Mesendoderm (in vitro differentiated cells): Measurements from ENCODE around the gene CDC42EP2.
"Not testable (repeated sequence)": the region's sequence is repeated elsewhere in the genome, so short reads cannot be mapped to it uniquely, and the experiment has no call there.

Experiments used
- DNase-seq: peaks from one replicate; pipeline ENCODE4 v3.0.0; 2013
- H2AK5ac ChIP-seq: 2 replicates; pipeline ENCODE4 v1.6.1; 2013; ENCODE audit warnings: low read length, inconsistent platforms
- H2BK120ac ChIP-seq: 2 replicates; pipeline ENCODE4 v1.6.1; 2013; ENCODE audit warnings: low read depth, mild to moderate bottlenecking, low read length, moderate library complexity, mixed read lengths
- H2BK15ac ChIP-seq: replicated peaks from 2 replicates; pipeline ENCODE4 v1.6.1; 2013; ENCODE audit warnings: low read depth, mild to moderate bottlenecking, moderate library complexity
- H2BK5ac ChIP-seq: 2 replicates; pipeline ENCODE4 v1.6.1; 2013; ENCODE audit warnings: low read length, inconsistent platforms
- H3K18ac ChIP-seq: 2 replicates; pipeline ENCODE4 v1.6.1; 2013; ENCODE audit warnings: mild to moderate bottlenecking, low read length, mixed read lengths
- H3K23ac ChIP-seq: one replicate; pipeline ENCODE4 v1.6.1; 2013; ENCODE audit warnings: low read length
- H3K27ac ChIP-seq: 2 replicates; pipeline ENCODE4 v1.5.1; 2013; ENCODE audit warnings: low read depth, mild to moderate bottlenecking, inconsistent platforms, low read length, moderate library complexity
- H3K27me3 ChIP-seq: 2 replicates; pipeline ENCODE4 v1.6.1; 2013; ENCODE audit warnings: low read length, control low read depth, mild to moderate bottlenecking, inconsistent platforms; ENCODE audit not compliant: insufficient read depth, poor library complexity
- H3K36me3 ChIP-seq: 2 replicates; pipeline ENCODE4 v1.6.1; 2013; ENCODE audit warnings: low read length, inconsistent platforms; ENCODE audit not compliant: control insufficient read depth, insufficient read depth
- H3K4ac ChIP-seq: one replicate; pipeline ENCODE4 v1.6.1; 2013; ENCODE audit warnings: low read depth, mild to moderate bottlenecking, low read length, moderate library complexity
- H3K4me1 ChIP-seq: 2 replicates; pipeline ENCODE4 v1.6.1; 2013; ENCODE audit warnings: low read depth, low read length, inconsistent platforms; ENCODE audit not compliant: control insufficient read depth
- H3K4me2 ChIP-seq: 2 replicates; pipeline ENCODE4 v1.6.1; 2013; ENCODE audit warnings: low read length
- H3K4me3 ChIP-seq: 2 replicates; pipeline ENCODE4 v1.5.1; 2013; ENCODE audit warnings: mild to moderate bottlenecking, low read length
- H3K56ac ChIP-seq: one replicate; pipeline ENCODE4 v1.6.1; 2013; ENCODE audit warnings: low read length
- H3K79me1 ChIP-seq: 2 replicates; pipeline ENCODE4 v1.6.1; 2013; ENCODE audit warnings: low read length, inconsistent platforms
- H3K79me2 ChIP-seq: 2 replicates; pipeline ENCODE4 v1.6.1; 2013; ENCODE audit warnings: mild to moderate bottlenecking, low read length; ENCODE audit not compliant: control insufficient read depth, insufficient read depth
- H3K9ac ChIP-seq: 2 replicates; pipeline ENCODE4 v1.6.1; 2013; ENCODE audit warnings: low read length, inconsistent platforms
- H4K5ac ChIP-seq: one replicate; pipeline ENCODE4 v1.6.1; 2013; ENCODE audit warnings: low read length
- H4K8ac ChIP-seq: one replicate; pipeline ENCODE4 v1.6.1; 2013; ENCODE audit warnings: low read depth, mild to moderate bottlenecking, control low read depth, low read length, moderate library complexity
- WGBS: extraction: QIAGEN DNeasy Blood & Tissue Kit; methylation state at CpG from one replicate; pipeline ENCODE4 v1.1.7; 2013; ENCODE audit warnings: low lambda C conversion rate, missing lambda C conversion rate; ENCODE audit not compliant: insufficient coverage; ENCODE audit errors: extremely low coverage; 5-methylcytosine and 5-hydroxymethylcytosine counted together

The CDC42EP2 gene

GRCh38 chr11:65325435-65325834 lies 10.8 kb downstream of the CDC42EP2 start:
- Histone ChIP-seq H3K27ac (no peak overlapping the region), H4K8ac (no peak overlapping the region), H3K23ac (no peak overlapping the region), H3K4me1 (no peaks in the 10 kb centered on the region), H3K79me1 (no peaks in the 10 kb centered on the region), H3K27me3 (no peaks in the 10 kb centered on the region), H4K5ac (no peak overlapping the region), H3K56ac (no peak overlapping the region), H2BK15ac (no peak overlapping the region), H2BK120ac (no peak overlapping the region), H3K18ac (no peak overlapping the region), H3K36me3 (peaks cover 10% of the 10 kb centered on the region), H3K4me3 (no peak overlapping the region), H2AK5ac (no peak overlapping the region), H3K79me2 (no peaks in the 10 kb centered on the region), H3K4me2 (no peak overlapping the region), H3K4ac (no peak overlapping the region), H3K9ac (no peak overlapping the region), H2BK5ac (no peak overlapping the region)
- DNase-seq = no peak
- WGBS = no CpG with 5 or more reads among the region's 4 CpGs

- H3K56ac ChIP-seq = no peak overlapping the region
- H3K9ac ChIP-seq = no peak overlapping the region
- H3K18ac ChIP-seq = no peak overlapping the region
- H3K79me2 ChIP-seq = no peaks in the 10 kb centered on the region
- H4K5ac ChIP-seq = no peak overlapping the region
- H3K4me1 ChIP-seq = no peaks in the 10 kb centered on the region
- H2BK120ac ChIP-seq = no peak overlapping the region
- peaks cover 5% of the 10 kb centered on the region for H3K36me3 ChIP-seq
- H3K4ac ChIP-seq = no peak overlapping the region
- H3K27me3 ChIP-seq = no peaks in the 10 kb centered on the region
- no peak for DNase-seq
- no peak overlapping the region for H2BK15ac ChIP-seq
- H2AK5ac ChIP-seq = no peak overlapping the region
- no peak overlapping the region for H3K23ac ChIP-seq
- no peak overlapping the region for H3K4me3 ChIP-seq
- H2BK5ac ChIP-seq = no peak overlapping the region
- WGBS = no CpG with 5 or more reads among the region's 8 CpGs
- H3K79me1 ChIP-seq = no peaks in the 10 kb centered on the region
- H4K8ac ChIP-seq = no peak overlapping the region
- H3K4me2 ChIP-seq = no peak overlapping the region
- H3K27ac ChIP-seq = no peak overlapping the region
These were observed 12.4 kb downstream of the CDC42EP2 start for GRCh38 chr11:65327021-65327420.

GRCh38 chr11:65329478-65329877 lies 14.8 kb downstream of the CDC42EP2 start:
- no peak for DNase-seq
- peaks cover 4% of the 10 kb centered on the region for H3K79me2 ChIP-seq
- H3K4me1 ChIP-seq = no peaks in the 10 kb centered on the region
- no peak overlapping the region for H3K27ac ChIP-seq
- H3K4ac ChIP-seq = no peak overlapping the region
- H4K5ac ChIP-seq = peak overlapping the region; percentile 81
- H3K18ac ChIP-seq = no peak overlapping the region
- peaks cover 2% of the 10 kb centered on the region for H3K79me1 ChIP-seq
- H3K23ac ChIP-seq = no peak overlapping the region
- peak overlapping the region; percentile 60 for H3K56ac ChIP-seq
- H3K27me3 ChIP-seq = no peaks in the 10 kb centered on the region
- H2BK120ac ChIP-seq = no peak overlapping the region
- no peak overlapping the region for H2BK5ac ChIP-seq
- H2BK15ac ChIP-seq = no peak overlapping the region
- H3K9ac ChIP-seq = no peak overlapping the region
- no peak overlapping the region for H4K8ac ChIP-seq
- no peak overlapping the region for H3K4me2 ChIP-seq
- no peak overlapping the region for H2AK5ac ChIP-seq
- no peak overlapping the region for H3K4me3 ChIP-seq
- no peaks in the 10 kb centered on the region for H3K36me3 ChIP-seq
- WGBS = no CpG with 5 or more reads among the region's 2 CpGs

GRCh38 chr11:65329944-65330403 lies 15.3 kb downstream of the CDC42EP2 start:
- Histone ChIP-seq H3K27ac (no peak overlapping the region), H2BK120ac (no peak overlapping the region), H3K4me2 (no peak overlapping the region), H2BK5ac (no peak overlapping the region), H3K79me2 (peaks cover 9% of the 10 kb centered on the region), H3K18ac (no peak overlapping the region), H3K79me1 (peaks cover 4% of the 10 kb centered on the region), H3K23ac (no peak overlapping the region), H3K9ac (no peak overlapping the region), H3K4me3 (no peak overlapping the region), H2AK5ac (no peak overlapping the region), H3K27me3 (no peaks in the 10 kb centered on the region), H3K36me3 (no peaks in the 10 kb centered on the region), H3K4ac (no peak overlapping the region), H2BK15ac (no peak overlapping the region), H3K4me1 (no peaks in the 10 kb centered on the region), H4K8ac (no peak overlapping the region), H3K56ac (peak overlapping the region; percentile 60), H4K5ac (no peak overlapping the region)
- peak; percentile 93 for DNase-seq
- WGBS = no CpG with 5 or more reads among the region's 13 CpGs

GRCh38 chr11:65330544-65330943 lies 15.9 kb downstream of the CDC42EP2 start:
- WGBS = no CpG with 5 or more reads among the region's 7 CpGs
- Histone ChIP-seq H3K27me3 (no peaks in the 10 kb centered on the region), H2BK15ac (no peak overlapping the region), H4K8ac (no peak overlapping the region), H4K5ac (no peak overlapping the region), H3K79me2 (peaks cover 14% of the 10 kb centered on the region), H3K56ac (no peak overlapping the region), H2BK5ac (no peak overlapping the region), H3K4ac (no peak overlapping the region), H3K79me1 (peaks cover 8% of the 10 kb centered on the region), H3K9ac (no peak overlapping the region), H3K23ac (no peak overlapping the region), H3K27ac (no peak overlapping the region), H2AK5ac (no peak overlapping the region), H3K4me1 (peaks cover 5% of the 10 kb centered on the region), H3K4me2 (no peak overlapping the region), H3K4me3 (no peak overlapping the region), H3K36me3 (no peaks in the 10 kb centered on the region), H2BK120ac (no peak overlapping the region), H3K18ac (no peak overlapping the region)
- DNase-seq = no peak

- not testable (repeated sequence) for DNase-seq
- no CpG with 5 or more reads among the region's 9 CpGs for WGBS
These were observed 17.9 kb downstream of the CDC42EP2 start for GRCh38 chr11:65332591-65332990.

More at GRCh38 chr11:65332591-65332990, 17.9 kb downstream of the CDC42EP2 start:
- H3K18ac ChIP-seq, H2BK5ac ChIP-seq, H4K8ac ChIP-seq, H3K27me3 ChIP-seq, H3K4ac ChIP-seq, H3K23ac ChIP-seq, H3K4me2 ChIP-seq, H2AK5ac ChIP-seq, H2BK15ac ChIP-seq, H2BK120ac ChIP-seq, H3K27ac ChIP-seq, H3K79me1 ChIP-seq, H3K56ac ChIP-seq, H3K4me1 ChIP-seq, H3K4me3 ChIP-seq, H3K9ac ChIP-seq, H3K36me3 ChIP-seq, H4K5ac ChIP-seq: not testable (repeated sequence)
- peaks cover 20% of the 10 kb centered on the region for H3K79me2 ChIP-seq
